ENCODE results near the gene PTPRN2. TPM values are rescaled to one million over a fixed set of nuclear protein-coding genes. Genes with fewer than 3 reads are reported as not detected.

PTPRN2 gene
- total RNA-seq, 1 experiment from 2014 or later = 4.4 TPM

- DNase-seq (ENCODE audit: low spot score) = no peak
Measured at GRCh38 chr7:157818701-157819454, 768.7 kb downstream of the PTPRN2 start.

GRCh38 chr7:157817944-157818700 is 769.5 kb downstream of the PTPRN2 start:
- no peak for DNase-seq (ENCODE audit: low spot score)

GRCh38 chr7:157817433-157817832 is 770.2 kb downstream of the PTPRN2 start:
- no peak for DNase-seq (ENCODE audit: low spot score)

GRCh38 chr7:157816526-157817250 is 770.9 kb downstream of the PTPRN2 start:
- DNase-seq (ENCODE audit: low spot score) = no peak

GRCh38 chr7:157816086-157816485 is 771.5 kb downstream of the PTPRN2 start:
- no peak for DNase-seq (ENCODE audit: low spot score)

- no peak for DNase-seq (ENCODE audit: low spot score)
Measured at GRCh38 chr7:157815706-157816022, 772.0 kb downstream of the PTPRN2 start.

- no peak for DNase-seq (ENCODE audit: low spot score)
Measured at GRCh38 chr7:157814931-157815705, 772.5 kb downstream of the PTPRN2 start.

- DNase-seq (ENCODE audit: low spot score) = no peak
Measured at GRCh38 chr7:157813741-157814661, 773.6 kb downstream of the PTPRN2 start.

GRCh38 chr7:157813053-157813452 is 774.6 kb downstream of the PTPRN2 start:
- DNase-seq (ENCODE audit: low spot score) = no peak

- DNase-seq (ENCODE audit: low spot score) = no peak
Measured at GRCh38 chr7:157811946-157812345, 775.7 kb downstream of the PTPRN2 start.

- no peak for DNase-seq (ENCODE audit: low spot score)
Measured at GRCh38 chr7:157809863-157810851, 777.5 kb downstream of the PTPRN2 start.

- no peak for DNase-seq (ENCODE audit: low spot score)
Measured at GRCh38 chr7:157809154-157809862, 778.3 kb downstream of the PTPRN2 start.

- no peak for DNase-seq (ENCODE audit: low spot score)
Measured at GRCh38 chr7:157808042-157808441, 779.6 kb downstream of the PTPRN2 start.

- peak; percentile 91 for DNase-seq (ENCODE audit: low spot score)
Measured at GRCh38 chr7:157807510-157807909, 780.1 kb downstream of the PTPRN2 start.

GRCh38 chr7:157806711-157807110 is 780.9 kb downstream of the PTPRN2 start:
- DNase-seq (ENCODE audit: low spot score) = no peak

GRCh38 chr7:157805713-157806112 is 781.9 kb downstream of the PTPRN2 start:
- no peak for DNase-seq (ENCODE audit: low spot score)

GRCh38 chr7:157803906-157804305 is 783.7 kb downstream of the PTPRN2 start:
- no peak for DNase-seq (ENCODE audit: low spot score)

- DNase-seq (ENCODE audit: low spot score) = no peak
Measured at GRCh38 chr7:157801971-157802675, 785.5 kb downstream of the PTPRN2 start.
